Renal cortex interstitium (tissue), 11 donors: Measurements from ENCODE around the gene CD79A. TPM values are rescaled to one million over a fixed set of nuclear protein-coding genes. Genes with fewer than 3 reads are reported as not detected.
"Not testable (repeated sequence)": the region's sequence is repeated elsewhere in the genome, so short reads cannot be mapped to it uniquely, and the experiment has no call there.

Experiments used
- DNase-seq, 11 donors: peaks; one replicate each; pipeline ENCODE4 v3.0.0-alpha.2; 2013; ENCODE audit warnings: low read depth in 9 of 11, low spot score in 4 of 11; ENCODE audit errors: extremely low read depth in 1 of 11
- polyA plus RNA-seq, 3 donors: library from polyadenylated mRNA; unstranded; fragments of 120-200 nt; gene quantifications; one replicate each; pipeline ENCODE4 v1.2.1, GENCODE V29; 2013; ENCODE audit not compliant: insufficient read length in 3 of 3

CD79A gene
- polyA plus RNA-seq, 3 donors: 0.53 to 1.7 (median 1.6) TPM

DNA sequence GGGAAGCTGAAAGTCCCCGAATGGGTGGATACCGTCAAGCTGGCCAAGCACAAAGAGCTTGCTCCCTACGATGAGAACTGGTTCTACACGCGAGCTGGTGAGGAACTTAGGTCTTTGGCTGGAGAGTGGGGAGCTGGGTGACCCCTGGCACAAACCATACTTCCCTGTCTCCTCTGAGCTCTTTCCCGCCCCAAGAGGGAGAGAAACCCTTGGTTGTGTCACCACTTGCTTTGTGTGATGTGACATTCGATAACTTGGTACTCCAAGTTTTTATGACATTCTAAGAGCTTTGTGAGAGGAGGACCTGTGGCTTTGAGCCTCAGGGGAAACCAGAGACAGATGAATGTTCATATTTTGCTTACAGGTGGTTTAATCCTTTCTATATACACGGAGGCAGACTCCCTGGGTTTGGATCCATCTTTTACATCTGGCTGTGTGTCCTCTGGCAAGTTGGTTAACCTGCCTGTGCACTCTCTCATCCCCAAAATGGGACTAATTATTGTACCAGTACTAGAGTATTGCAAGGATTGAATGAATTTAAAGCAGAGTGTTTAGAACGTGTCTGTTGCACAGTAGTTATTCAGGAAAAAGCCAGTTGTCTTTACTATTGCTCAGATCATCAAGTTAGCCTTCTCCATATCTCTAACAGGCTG lies 15.8 kb upstream of the CD79A start:
- no peak for DNase-seq

DNA sequence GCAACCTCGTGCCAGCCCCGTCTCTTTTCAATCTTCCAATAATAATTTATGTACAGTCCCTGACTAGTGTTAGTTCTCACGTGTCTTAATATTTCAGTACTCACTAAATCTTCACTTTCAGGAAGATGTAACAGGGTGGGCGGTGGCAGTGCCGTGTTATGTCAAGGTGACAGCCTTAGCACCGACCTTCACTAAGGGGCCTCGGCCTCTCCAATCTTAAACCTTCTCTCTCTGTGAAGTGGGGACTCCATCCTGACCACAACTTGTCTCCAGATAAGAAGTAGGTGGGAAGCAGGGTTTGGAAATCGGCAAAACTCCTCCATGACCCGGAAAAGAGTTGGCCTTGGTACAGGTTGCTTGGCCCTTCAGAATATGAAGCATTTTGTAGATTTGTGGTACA lies 15.2 kb upstream of the CD79A start:
- DNase-seq: no peak

DNA sequence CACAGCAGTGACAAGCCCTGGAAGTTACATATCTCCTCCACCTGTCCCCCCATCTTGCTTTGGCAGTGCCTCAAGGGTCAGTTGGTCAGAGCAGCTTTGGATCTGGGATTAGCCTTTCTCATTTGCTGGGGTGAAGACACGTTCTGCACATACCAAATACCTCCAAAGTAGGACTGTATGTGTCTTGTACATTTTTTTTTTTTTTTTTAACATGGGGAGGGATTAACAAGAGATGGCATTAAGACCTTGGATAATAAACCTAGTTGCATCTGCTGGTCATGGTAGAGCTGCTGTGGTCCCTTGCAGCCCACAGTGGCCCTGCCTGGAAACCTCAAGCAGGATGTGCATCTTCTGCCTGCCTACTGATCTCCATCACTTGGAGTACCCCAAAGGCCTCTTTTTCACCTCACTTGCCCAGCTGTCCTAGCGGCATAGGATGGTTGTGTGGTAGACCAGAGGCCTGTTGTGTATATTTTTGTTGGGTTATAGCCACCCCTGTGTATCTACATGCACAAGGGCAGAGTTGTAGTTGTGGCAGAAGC lies 14.6 kb upstream of the CD79A start:
- no peak for DNase-seq

DNA sequence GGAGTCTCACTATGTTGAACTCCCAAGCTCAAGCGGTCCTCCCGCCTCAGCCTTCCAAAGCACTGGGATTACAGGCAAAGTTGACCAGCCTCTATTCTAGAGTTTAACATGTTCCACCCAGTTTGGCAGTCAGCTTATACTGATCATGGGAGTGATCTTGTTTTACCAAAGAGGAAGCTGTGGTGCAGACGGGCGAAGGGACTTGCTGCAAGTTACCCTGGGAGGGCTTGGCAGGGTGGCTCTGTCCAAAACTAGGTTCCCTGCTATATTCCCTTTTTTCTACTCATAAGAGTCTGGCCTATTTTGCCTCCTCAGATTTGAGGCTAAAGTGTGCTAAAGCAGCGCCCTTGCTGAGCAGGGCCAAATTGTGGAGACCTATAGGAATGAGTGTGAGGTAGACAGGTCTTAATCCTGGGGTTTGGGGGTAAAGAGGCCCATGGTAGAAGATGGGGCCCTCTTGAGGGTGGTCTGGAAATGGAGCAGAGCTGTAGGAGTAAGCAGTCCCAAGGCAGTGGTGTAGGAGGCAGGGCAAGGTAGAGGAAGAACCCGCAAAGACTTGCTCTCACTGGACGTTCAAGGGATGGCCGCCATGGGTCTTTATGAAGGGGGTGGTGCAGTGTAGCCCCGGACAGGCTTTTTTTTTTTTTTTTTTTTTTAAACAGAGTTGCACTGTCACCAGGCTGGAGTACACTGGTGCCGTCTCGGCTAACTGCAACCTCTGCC lies 13.7 kb upstream of the CD79A start:
- DNase-seq: no peak

DNA sequence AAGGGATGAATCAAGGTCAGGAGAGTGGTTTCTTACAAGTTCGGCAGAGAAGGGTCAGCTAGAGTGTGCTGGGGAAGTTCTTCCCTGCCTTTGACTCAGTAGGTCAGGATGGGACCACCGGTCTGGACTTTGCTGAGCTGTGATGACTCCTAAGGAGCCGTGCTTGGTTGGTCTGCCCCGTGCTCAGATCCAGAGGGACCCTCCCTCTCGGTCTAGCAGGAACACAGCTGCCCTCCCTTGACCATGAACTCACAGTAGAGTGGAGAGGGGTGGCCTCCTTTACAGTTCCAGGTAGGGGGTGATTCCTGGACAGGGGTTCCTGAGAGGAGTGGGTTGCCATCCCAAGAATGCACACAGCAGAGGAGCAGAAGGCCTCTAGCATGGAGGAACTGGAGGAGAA lies 12.7 kb upstream of the CD79A start:
- DNase-seq: no peak

DNA sequence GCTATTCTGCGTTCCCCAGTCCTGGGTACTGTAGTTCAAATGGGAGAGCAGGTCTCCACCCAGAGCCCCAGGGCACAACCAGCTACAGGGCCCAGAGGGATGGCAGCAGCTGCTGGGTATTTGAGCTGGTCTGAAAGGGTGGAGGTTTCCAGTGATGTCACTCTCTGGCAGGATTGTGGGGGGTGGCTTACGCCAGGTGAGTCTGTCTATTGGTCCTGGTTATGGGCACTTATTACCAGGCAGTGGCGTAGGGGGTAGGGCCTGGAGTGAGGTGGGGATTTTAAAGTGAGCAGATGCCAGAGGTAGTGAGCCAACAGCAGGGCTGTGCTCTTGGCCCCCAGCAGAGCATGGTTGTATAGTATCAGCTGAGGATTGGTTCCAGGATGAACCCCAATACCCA lies 10.8 kb upstream of the CD79A start:
- DNase-seq: no peak

DNA sequence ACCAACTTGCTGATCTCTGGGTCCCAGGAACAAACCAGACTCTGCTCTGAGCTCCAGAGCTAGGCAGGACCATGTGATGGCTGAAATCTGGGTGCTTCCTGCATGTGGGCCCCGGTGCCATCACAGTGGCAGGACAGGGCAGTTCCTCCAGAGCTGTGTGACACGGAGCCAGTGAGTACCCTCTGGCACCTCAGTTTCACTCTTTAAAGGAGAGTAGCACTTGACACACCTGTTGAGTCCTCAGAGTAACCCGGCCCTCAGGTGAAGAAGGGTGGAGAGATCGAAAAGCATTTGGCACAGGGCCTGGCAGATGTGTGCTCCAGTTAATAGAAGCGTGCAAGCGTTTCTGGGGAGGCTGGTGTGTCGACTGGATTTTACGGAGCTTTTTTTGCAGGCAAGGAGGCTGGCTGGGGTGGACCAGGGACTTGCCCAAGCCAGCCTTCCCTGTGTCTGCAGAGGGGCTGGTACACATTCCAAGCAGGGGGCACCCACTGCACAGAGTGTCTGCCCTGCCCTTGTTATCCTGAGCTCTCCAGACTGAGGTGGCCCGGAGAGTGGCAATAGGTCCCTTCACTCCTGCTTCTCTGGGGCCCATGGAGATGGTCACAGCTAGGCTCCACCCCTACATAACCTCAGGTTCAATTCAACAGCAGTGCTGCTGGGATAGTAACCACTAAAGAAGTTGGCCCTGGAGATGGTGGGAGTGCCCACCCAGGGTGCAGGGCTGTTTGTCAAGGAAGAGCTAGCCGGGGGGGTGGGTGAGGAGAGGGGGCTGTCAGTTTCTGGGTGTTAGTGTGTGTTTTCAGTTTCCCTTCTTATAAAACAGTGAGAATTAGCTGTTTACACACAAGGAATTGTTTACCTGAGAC lies 8.7 kb upstream of the CD79A start:
- no peak for DNase-seq

DNA sequence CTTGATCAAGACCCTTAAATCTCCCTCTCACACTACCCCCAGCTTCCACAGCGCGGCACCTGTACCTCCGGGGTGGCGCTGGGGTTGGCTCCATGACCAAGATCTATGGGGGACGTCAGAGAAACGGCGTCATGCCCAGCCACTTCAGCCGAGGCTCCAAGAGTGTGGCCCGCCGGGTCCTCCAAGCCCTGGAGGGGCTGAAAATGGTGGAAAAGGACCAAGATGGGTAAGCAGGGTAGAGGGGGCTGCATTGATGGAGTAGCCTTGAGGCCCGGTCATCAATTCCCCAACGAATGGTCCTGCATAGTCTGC lies 8.1 kb upstream of the CD79A start:
- no peak for DNase-seq

DNA sequence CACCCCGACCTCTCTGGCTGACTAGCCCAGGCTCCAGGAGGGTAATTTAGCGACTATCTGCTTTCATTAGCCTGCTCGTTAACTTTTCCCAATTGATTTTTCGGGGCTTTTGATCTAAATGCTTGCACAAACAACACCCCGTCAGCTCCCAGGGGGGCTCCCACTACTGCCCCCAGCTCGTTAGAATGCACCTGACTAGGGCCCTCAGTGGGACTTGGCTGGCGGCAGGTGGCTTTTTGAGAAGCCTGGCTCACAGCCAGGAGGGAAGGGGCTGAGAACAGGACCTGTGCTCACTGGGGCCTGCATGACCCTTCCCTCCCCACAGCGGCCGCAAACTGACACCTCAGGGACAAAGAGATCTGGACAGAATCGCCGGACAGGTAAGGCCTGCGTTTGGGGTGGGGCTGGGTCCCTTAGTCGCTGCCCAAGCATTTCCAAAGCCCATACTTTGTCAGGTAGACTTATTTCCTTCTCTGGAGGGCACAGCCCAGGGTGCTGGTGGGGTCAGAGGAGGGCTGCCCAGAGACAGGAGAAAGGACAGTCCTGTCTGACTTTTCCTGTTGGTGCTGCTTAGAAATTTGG lies 7.6 kb upstream of the CD79A start:
- no peak for DNase-seq

DNA sequence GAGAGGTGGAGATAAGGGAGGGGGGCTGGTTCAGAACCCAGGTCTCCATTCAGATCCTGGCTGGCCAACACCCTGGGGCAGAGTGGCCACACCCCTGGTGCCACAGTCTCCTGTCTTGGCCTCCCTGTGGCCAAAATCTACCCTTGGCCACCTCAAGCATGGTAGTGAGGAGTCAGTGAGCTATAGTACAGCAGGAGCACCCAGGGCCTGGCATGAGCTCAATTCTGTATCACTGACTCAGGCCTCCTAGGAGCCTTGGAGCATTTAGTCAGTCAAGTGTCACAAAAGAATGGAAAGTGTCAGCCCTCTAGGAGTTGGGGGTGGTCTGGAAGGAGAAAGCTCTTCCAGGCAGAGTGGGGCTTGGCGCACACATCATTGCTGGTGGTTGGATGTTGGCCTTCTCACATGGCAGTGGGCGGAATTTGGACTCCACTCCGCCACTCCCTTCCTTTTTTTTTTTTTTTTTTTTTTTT lies 6.6 kb upstream of the CD79A start:
- DNase-seq: no peak

DNA sequence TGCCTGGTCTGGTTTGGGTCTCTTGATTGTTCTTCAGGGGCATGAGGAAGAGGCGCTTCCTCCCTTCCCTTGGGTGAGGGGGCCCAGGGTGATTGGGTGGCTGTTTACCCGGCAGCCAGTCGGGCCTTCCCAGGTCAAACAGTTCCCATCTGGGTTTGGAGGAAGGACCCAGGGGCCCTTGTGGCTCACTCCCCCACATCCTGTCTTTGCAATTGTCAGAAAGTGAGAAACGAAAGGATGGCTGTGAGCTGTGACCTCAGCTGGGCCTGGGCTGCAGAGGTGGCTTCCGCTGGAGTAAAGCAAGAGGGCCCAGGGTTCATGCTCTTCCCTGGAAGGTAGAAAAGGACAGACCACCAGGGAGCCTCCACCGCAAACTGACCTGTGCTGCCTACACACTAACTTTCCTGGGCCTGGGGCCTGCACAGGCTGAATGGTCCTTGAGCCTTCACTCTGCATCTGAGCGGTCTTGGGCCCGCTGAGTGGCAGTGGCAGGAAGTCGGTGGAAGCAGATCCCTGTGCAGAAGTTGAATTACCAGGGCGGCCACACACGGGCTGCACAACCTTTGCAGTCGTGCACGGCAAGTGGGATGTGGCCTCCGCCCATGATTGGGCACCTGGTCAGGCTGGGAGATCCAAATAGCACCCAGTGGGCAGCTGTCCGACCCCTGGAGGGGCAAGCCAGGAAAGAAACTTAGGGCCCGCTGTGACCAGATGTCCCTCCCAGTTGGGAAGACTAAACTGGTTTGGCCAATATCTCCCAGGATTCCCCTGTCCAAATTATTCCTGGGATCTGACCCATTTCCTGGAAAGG lies 5.3 kb upstream of the CD79A start:
- no peak for DNase-seq

DNA sequence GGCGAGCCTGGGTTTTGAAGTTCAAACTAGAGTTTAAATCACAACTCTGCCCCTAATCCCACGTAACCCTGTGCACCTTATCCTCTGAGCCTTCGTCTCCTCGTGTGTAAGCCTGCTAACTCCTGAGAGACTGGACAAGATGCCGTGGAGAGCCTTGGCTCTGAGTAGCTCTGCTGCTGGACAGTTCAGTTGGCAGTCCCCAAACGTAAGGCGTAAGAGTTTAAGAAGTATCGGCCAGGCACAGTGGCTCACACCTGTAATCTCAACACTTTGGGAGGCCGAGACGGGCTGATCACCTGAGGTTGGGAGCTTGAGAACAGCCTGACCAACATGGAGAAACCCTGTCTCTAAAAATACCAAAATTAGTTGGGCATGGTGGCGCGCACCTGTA lies 4.7 kb upstream of the CD79A start:
- no peak for DNase-seq

DNA sequence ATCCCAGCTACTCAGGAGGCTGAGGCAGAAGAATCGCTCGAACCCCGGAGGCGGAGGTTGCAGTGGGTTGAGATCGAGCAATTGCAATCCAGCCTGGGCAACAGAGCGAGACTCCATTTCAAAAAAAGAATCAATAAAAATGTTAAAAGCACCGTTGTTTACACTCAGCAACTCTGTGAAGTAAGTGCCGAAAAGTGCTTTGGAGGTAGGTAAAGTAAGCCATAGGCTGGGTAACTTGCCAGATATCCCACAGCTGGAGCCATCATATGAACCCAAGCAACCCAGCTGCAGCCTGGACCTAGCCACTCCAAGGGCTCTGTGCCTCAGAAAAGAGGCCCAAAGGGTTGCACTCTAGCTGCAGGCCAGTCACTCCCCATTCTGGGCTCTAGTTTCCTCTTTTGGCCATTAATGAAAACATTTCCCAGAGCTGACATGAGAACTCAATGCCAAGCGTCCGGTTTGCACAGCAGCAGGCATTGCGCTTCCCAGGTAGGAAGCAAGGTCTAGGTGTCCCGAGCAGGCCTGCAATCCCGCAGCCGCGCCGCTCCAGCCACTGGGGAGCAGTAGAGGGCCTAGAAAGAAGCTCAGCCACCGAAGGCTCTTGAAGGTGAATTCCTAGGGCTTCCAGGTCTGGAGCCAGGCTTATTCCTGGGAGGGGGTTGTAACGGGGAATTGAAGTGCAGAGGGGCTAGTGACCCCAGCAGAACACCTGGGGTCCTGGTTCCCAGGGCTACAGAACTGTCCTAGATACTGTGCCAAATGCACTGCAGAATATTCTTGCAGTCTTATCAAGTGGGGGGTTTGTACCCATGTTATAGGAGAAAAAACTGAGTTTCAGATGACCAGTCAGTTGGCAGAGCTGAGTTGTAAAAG lies 4.1 kb upstream of the CD79A start:
- peak in 3 of 11 donors; percentile 42 to 57 (median 47) for DNase-seq

DNA sequence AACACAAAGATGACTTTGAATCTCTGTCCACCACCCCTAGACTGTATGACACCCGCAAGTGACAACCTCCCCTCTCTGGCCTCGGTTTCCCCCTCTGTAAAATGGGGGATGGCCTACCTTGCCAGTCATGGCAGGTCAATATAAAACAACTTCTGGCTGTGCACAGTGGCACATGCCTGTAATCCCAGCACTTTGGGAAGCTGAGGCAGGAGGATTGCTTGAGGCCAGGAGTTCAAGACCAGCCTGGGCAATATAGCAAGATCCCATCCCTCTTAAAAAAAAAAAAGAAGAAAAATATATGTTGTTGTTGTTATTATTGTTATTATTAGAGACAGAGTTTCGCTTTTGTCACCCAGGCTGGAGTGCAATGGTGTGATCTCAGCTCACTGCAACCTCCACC lies 1.1 kb upstream of the CD79A start:
- not testable (repeated sequence) for DNase-seq

DNA sequence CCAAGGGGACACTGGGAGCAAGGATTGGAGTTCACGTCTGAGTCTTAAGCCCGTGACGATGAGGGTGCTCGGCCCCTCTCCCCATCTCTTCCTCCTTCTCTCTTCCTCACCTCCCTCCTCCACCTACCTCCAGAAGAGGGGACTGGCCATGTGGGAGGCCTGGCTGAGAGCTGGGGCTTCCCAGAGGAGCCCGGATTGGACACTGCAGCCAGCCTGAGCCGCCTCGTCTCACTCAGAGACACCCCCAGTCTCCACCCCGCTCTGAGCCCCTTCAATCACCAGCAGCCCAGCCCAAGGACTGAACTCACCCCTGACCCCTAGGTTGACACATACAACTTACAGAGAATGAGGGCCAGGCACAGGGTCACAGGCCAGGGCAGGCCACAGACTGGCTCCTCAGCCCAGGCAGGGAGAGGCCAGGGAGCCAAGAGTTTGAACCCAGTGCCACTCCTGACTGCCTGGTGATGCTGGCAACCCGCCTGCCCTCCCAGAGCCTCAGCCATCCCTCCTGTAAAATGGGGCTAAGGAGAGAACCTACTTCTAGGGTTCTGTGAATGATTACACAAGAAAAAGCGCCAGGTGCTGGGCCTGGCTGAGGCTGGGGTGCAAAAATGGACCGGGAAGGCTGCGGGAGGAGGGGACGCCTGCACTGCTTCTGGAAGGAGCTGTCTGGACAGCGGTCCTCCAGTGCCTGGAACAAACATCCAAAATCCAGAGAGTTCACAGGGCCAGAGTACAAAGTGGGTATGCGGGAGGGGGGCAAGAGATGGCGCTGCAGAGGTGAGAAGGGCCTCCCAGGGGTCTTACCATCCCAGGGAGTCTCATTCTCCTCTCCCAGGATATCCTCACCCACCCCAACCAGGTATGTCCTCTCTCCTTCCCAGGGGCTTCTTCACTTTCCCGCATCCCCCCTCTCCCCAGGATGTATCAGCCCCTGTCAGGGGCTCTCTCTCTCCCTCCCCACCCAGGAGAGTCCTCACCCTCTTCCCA lies 1.1 kb downstream of the CD79A start:
- DNase-seq: no peak

DNA sequence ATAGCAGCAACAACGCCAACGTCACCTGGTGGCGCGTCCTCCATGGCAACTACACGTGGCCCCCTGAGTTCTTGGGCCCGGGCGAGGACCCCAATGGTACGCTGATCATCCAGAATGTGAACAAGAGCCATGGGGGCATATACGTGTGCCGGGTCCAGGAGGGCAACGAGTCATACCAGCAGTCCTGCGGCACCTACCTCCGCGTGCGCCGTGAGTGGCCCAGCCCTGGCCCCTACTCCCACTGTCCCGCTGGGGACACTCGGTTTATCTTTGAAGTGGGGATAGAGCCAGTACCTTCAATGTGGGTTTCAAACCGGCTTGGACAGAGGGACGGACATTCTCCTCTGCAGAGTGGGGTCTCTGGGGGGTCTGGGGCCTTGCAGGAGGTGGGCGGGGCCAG lies 2.0 kb downstream of the CD79A start:
- DNase-seq: no peak
